Retinal pigment epithelial cell (primary cell): ENCODE data around the gene TLX2.
"Not testable (repeated sequence)": the region's sequence is repeated elsewhere in the genome, so short reads cannot be mapped to it uniquely, and the experiment has no call there.

ENCODE experiments used
- DNase-seq: peaks from one replicate; pipeline ENCODE4 v3.0.0-alpha.2; 2010; ENCODE audit warnings: low read depth
- H3K4me3 ChIP-seq: 2 replicates; pipeline ENCODE4 v1.5.1; 2011; ENCODE audit warnings: mild to moderate bottlenecking, low read length, control low read depth, moderate library complexity
- TF ChIP-seq, protein P1 (sequence below): conservative IDR thresholded peaks from 2 replicates; pipeline ENCODE4 v1.5.1; 2011; ENCODE audit warnings: low read depth, low read length, control low read depth, inconsistent platforms

Gene TLX2

DNA sequence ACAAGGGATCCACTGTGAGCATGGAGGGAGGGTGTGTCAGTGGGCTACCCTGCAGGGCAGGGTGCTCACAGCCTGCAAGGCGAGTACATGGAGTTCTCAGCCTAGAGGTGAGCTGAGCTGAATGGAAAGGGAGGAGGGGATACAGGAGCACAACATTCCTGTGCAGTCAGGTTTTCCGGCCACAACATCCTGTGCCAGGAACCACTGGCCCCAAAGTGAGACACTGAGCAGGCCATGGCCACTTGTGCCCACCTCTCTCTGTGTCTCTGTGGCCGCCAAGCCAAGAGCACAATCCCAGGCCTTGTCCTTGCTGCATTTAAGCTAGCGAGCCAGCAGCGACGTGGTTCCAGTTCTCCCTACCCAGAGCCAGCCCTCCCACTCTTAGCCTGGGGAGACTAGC is 46.3 kb downstream of the TLX2 start:
- no peak for DNase-seq
- TF ChIP-seq, protein P1, sequence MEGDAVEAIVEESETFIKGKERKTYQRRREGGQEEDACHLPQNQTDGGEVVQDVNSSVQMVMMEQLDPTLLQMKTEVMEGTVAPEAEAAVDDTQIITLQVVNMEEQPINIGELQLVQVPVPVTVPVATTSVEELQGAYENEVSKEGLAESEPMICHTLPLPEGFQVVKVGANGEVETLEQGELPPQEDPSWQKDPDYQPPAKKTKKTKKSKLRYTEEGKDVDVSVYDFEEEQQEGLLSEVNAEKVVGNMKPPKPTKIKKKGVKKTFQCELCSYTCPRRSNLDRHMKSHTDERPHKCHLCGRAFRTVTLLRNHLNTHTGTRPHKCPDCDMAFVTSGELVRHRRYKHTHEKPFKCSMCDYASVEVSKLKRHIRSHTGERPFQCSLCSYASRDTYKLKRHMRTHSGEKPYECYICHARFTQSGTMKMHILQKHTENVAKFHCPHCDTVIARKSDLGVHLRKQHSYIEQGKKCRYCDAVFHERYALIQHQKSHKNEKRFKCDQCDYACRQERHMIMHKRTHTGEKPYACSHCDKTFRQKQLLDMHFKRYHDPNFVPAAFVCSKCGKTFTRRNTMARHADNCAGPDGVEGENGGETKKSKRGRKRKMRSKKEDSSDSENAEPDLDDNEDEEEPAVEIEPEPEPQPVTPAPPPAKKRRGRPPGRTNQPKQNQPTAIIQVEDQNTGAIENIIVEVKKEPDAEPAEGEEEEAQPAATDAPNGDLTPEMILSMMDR = no peak
- no peak overlapping the region for H3K4me3 ChIP-seq

DNA sequence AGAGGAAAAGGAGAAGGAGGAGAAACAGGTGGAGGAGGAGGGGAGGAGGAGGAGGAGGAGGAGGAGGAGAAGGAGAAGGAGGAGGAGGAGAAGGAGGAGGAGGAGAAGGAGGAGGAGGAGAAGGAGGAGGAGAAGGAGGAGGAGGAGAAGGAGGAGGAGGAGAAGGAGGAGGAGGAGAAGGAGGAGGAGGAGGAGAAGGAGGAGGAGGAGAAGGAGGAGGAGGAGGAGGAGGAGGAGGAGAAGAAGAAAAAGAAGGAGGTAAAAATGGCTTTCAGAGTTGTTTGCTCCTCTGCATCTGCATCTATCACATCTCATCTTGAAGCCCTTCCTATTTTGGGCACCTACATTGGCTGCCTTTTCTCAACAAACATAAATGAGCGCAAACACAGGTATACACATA is 46.8 kb downstream of the TLX2 start:
- not testable (repeated sequence) for DNase-seq

GRCh38 chr2:74562126-74562775 is 48.0 kb downstream of the TLX2 start:
- H3K4me3 ChIP-seq = no peak overlapping the region
- no peak for DNase-seq
- TF ChIP-seq, protein P1 = no peak

More for the DNA sequence above, 46.8 kb downstream of the TLX2 start:
- H3K4me3 ChIP-seq = not testable (repeated sequence)

GRCh38 chr2:74564222-74564621 is 50.0 kb downstream of the TLX2 start:
- no peak for DNase-seq
- TF ChIP-seq, protein P1 = no peak
- H3K4me3 ChIP-seq = no peak overlapping the region

- TF ChIP-seq, protein P1 = no peak
- no peak for DNase-seq
- H3K4me3 ChIP-seq = no peak overlapping the region
These were observed 52.0 kb downstream of the TLX2 start for GRCh38 chr2:74566076-74566753.

DNA sequence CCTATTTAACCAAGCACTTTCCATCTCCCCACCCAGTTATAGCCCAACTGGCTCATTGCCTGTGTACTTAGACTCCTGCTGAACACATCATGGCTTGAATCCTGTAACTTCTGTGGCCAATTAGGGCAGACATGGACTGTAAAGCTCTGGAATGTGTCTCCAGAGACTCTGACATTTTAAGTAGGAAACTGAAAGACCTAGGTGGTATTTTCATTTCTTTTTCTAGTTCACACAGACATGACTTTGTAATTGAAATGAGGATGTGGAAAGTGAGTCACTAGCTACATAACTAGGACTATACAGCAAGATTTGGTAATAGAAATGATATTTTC is 52.5 kb downstream of the TLX2 start:
- peak; percentile 79 for DNase-seq
- TF ChIP-seq, protein P1 = no peak
- no peak overlapping the region for H3K4me3 ChIP-seq
